Gastroesophageal sphincter (tissue), 3 donors: ENCODE data around the gene ARFIP1.

Experiments used
- CTCF ChIP-seq, 4 experiments: fragments of 200-600 bp in 2 of 4; fragments of 450-650 bp in 2 of 4; sonication (generic) in 1 of 4; IDR thresholded peaks; one replicate each; pipeline ENCODE4 v1.5.1; 2017 to 2019; ENCODE audit warnings: antibody characterized with exemption in 4 of 4, mild to moderate bottlenecking in 2 of 4, moderate library complexity in 2 of 4
- POLR2A ChIP-seq, 2 donors: fragments of 450-650 bp; IDR thresholded peaks; one replicate each; pipeline ENCODE4 v1.6.1; 2017; ENCODE audit warnings: antibody characterized with exemption in 2 of 2, mild to moderate bottlenecking in 2 of 2, moderate library complexity in 1 of 2

GRCh38 chr4:152950402-152951274 lies 170.9 kb downstream of the ARFIP1 start:
- TF ChIP-seq POLR2A (IDR thresholded peaks at IDR 0.05) = no peak
- no peak for TF ChIP-seq CTCF (IDR thresholded peaks at IDR 0.05)
